Stomach (tissue), 4 donors: ENCODE measurements around the gene LOXL1.

Source experiments
- EP300 ChIP-seq: sonication (generic); formaldehyde crosslinking; IDR thresholded peaks from one replicate; pipeline ENCODE4 v1.6.1; 2017; ENCODE audit warnings: antibody characterized with exemption
- POLR2A ChIP-seq, 4 donors: fragments of 450-650 bp; IDR thresholded peaks; one replicate each; pipeline ENCODE4 v1.6.1; 2016; ENCODE audit warnings: antibody characterized with exemption in 4 of 4, control low read depth in 2 of 4, mild to moderate bottlenecking in 1 of 4, moderate library complexity in 1 of 4
- POLR2AphosphoS5 ChIP-seq, 3 donors: sonication (generic); formaldehyde crosslinking; IDR thresholded peaks; one replicate each; pipeline ENCODE4 v1.6.1; 2016; ENCODE audit warnings: antibody characterized with exemption in 3 of 3
- TF ChIP-seq, protein P1 (sequence below), 7 experiments: fragments of 450-650 bp in 4 of 7; fragments of 200-600 bp in 3 of 7; sonication (generic) in 3 of 7; IDR thresholded peaks; one replicate each; pipeline ENCODE4 v1.5.1; 2016 to 2019; ENCODE audit warnings: antibody characterized with exemption in 7 of 7, control low read depth in 2 of 7, mild to moderate bottlenecking in 1 of 7

DNA sequence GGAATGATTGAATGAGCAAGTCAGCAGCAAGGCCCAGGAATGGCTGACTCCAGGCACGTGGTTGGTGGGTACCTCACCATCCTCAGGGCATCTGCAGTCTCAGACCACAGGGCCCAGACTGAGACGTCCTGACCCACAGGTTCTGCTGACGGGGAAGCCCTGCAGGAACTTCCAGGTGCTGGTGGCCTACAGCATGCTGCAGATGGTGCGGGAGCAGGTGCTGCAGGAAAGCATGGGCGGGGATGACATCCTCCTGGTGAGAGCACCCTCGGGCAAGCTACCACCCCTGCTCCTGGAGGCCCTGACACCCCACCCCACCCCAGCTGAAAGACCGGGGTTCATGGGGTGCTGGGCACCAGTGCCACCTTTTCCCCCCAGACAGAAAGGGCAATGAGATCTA is 38.8 kb upstream of the LOXL1 start:
- TF ChIP-seq, protein P1, sequence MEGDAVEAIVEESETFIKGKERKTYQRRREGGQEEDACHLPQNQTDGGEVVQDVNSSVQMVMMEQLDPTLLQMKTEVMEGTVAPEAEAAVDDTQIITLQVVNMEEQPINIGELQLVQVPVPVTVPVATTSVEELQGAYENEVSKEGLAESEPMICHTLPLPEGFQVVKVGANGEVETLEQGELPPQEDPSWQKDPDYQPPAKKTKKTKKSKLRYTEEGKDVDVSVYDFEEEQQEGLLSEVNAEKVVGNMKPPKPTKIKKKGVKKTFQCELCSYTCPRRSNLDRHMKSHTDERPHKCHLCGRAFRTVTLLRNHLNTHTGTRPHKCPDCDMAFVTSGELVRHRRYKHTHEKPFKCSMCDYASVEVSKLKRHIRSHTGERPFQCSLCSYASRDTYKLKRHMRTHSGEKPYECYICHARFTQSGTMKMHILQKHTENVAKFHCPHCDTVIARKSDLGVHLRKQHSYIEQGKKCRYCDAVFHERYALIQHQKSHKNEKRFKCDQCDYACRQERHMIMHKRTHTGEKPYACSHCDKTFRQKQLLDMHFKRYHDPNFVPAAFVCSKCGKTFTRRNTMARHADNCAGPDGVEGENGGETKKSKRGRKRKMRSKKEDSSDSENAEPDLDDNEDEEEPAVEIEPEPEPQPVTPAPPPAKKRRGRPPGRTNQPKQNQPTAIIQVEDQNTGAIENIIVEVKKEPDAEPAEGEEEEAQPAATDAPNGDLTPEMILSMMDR (IDR thresholded peaks at IDR 0.05) = no peak
- no peak for TF ChIP-seq POLR2A (IDR thresholded peaks at IDR 0.05)
- no peak for TF ChIP-seq POLR2AphosphoS5 (IDR thresholded peaks at IDR 0.05)
- no peak for TF ChIP-seq EP300
